MV-4-11 (cell line): ENCODE measurements around the gene TOP3A.

Experiments used
- DNase-seq: peaks from one replicate; lab custom pipeline; 2025; lab: John Stamatoyannopoulos, UW

Gene TOP3A

GRCh38 chr17:18253187-18253884 lies 61.5 kb downstream of the TOP3A start:
- DNase-seq = no peak

GRCh38 chr17:18252160-18252559 lies 62.6 kb downstream of the TOP3A start:
- DNase-seq = no peak

DNA sequence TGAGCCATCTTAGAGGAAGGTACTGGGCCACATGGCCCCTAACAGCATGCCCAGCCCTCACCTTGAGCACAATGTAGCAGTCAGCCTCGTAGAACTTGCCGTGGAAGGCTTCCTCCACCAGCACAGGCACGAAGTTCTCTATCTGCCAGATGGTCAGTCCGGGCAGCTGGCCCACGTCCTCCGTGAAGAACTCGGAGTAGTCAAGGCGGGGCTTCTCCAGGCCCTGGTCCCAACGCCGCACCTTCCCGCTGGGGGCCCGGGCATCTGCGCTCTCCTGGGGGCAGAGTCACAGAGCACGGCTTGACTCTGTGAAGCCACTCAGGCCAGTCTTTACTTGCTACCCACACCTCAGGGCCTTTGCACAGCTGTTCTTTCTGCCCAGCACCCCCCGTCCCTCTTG lies 63.6 kb downstream of the TOP3A start:
- no peak for DNase-seq

DNA sequence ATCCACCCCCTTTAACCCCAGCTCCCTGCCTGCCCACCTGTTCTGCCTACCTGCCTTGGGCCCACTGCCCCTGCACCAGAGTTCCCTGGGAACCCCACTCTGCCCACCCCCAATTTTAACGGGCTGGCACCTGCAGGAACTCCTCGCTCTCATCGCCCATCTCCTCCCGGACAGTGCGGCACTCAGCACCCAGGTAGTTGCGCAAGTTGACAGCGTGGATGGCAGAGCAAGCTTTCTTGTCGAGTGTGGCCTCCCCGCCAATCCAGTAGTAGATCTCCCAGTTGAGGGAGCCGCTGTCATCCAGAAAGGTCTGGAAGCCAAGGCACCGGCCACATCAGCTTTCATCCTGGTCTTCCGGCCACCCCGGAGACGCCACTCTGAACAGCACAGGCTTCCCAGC lies 64.1 kb downstream of the TOP3A start:
- no peak for DNase-seq

DNA sequence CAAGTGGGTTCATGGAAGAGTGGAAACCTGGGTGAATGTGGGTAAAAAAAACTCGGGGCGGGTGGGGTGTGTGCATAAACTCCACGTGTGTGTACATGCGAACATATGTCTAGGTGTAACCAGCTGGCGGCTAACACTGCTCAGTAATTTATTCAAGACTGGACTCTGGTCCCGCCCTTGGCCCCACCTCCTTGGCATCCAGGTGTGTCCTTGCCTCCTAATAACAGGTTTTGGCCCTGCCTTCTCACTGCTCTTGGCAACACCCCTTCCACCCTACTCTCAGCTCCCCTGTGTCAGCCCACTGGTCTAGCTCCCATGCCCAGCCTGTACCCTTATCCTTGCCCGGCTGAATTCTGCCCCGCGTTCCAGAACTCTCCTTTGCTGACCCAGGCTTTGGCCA lies 64.5 kb downstream of the TOP3A start:
- no peak for DNase-seq

DNA sequence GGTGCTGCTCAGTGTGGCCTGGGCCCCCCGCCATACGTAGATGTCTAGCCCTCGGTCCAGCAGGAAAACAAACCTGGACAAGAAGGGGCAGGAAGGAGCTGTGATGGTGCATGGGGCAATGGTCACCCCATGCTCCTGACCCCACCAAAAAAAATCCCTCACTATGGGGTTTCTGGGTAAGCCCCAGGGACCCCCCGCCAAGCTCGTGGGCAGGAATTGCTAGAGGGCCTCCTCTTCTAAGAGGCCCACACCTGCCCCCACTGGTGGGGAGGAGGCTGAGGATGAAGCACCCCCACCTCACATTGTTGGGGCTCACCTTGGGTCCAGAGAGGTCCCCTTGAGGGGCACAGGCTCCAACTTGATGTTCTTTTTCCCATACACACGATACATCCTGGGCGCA lies 66.0 kb downstream of the TOP3A start:
- DNase-seq = no peak

DNA sequence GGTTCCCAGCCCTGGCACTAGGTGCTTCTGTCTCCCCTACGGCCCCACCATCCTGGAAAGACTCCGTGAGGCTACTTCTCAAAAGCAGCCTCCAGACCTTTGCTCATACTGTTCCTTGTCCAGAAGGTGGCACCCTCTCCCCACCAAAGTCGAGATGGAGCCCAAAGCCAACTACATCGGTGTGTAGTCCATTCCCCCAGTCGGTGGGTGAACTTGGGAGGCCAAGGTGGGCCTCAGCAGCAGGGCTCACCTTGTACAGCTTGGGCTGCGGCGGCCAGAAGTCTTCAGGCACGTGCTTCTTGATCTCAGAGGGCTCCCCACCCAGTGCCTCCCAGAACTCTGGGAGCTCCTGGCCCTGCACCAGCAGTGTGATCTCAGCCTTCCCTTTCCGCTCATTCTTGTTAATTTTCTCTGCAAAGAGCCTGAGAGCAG lies 66.5 kb downstream of the TOP3A start:
- DNase-seq = peak; percentile 55

DNA sequence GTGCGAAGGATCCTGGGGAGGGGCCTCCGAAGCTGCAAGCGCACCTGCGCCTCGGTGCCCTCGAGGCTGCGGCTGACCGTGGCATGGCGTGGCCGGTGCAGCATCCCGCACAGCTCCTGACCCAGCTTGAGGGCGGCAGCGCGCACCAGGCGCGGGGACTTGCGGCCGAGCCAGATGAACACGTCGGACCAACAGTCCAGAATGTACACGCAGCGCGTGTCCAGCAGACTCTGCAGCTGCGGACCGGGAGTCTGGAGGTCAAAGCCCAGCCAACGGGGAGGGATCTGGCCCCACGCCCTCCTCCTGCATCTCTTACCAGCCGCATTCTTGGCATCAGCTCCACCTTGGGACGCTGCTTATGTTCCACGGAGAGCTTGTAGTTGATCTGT lies 67.2 kb downstream of the TOP3A start:
- DNase-seq = no peak

- DNase-seq = peak; percentile 27
Observed at GRCh38 chr17:18246880-18247612, 67.7 kb downstream of the TOP3A start.

DNA sequence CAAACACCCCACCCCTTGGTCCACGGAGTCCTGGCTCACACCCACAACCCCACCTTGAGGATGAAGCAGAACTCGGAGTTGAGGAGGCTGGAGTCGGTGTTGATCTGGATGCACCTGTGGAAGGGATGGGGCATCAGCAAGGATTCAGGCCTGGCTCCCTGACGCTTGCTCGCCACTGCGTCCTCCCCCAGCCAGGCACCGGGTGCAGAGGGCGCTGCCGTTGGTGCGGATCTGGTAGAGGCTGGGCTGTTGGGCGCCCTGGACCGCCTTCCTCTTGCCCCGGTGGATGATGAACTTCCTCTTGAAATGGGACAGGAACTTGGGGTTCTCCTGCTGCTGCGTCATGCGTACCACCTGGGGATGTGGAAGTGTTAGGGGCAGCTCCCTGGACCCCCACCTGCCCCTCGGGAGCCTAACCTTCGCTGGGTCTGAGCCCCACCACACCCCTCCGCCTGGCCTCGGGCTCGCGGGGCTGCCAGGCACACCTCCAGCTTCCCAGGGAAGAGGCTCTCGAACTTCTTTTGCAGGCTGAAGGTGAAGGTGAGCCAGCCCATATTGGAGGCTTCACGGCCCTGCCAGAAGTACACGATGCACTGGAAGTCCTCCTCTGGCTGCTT lies 68.6 kb downstream of the TOP3A start:
- no peak for DNase-seq

GRCh38 chr17:18245038-18245776 lies 69.6 kb downstream of the TOP3A start:
- no peak for DNase-seq

- DNase-seq = no peak
Observed at GRCh38 chr17:18241229-18241871, 73.4 kb downstream of the TOP3A start.

GRCh38 chr17:18240449-18240848 lies 74.3 kb downstream of the TOP3A start:
- no peak for DNase-seq

DNA sequence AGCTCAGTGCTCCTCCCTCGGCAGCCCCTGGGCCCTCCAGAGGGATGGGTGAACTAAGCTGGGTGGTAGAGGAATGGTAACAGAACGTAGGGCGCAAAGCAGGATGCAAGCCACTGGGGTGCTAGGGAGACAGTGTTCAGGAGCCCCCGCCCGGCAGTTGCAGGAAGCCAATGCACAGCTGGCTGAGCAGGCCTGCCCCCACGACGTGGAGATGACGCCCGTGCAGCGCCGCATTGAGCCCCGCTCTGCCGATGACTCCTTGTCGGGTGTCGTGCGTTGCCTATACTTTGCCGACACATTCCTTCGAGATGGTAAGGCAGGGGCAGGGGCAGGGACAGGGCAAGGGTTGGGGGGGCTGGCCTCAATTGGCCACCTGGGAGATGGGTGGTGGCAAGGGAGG lies 76.5 kb downstream of the TOP3A start:
- DNase-seq = no peak

DNA sequence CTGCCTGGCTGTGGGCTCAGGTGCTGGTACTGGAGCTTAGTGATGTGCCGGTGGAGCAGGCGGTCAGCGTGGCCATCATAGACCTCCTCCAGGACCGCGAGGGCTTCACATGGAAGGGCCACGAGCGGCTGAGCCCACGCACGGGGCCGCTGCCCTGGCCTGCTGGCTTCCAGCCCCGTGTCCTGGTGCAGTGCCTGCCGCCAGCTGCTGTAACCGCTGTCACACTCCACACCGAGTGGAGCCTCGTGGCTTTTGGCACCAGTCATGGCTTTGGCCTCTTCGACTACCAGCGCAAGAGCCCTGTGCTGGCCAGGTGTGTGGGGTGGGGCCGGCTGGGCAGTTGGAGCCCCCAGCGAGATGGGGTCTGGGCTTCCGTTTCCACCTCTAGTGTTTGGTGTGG lies 77.3 kb downstream of the TOP3A start:
- no peak for DNase-seq

DNA sequence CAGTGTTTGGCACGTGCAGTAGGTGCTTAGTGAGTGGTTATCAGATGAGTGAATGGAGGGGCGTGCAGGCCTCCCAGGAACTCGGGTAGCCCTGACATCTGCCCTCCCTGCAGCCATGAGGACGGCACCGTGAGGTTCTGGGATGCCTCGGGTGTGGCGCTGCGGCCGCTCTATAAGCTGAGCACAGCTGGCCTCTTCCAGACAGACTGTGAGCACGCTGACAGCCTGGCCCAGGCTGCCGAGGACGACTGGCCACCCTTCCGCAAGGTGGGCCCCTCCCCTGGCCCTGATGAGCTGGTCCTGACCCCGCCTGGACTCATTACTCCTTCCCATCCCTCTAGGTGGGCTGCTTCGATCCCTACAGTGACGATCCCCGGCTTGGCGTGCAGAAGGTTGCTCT lies 78.3 kb downstream of the TOP3A start:
- DNase-seq = no peak

GRCh38 chr17:18235743-18236256 lies 79.0 kb downstream of the TOP3A start:
- DNase-seq = no peak

- no peak for DNase-seq
Observed at GRCh38 chr17:18234853-18235380, 79.9 kb downstream of the TOP3A start.

DNA sequence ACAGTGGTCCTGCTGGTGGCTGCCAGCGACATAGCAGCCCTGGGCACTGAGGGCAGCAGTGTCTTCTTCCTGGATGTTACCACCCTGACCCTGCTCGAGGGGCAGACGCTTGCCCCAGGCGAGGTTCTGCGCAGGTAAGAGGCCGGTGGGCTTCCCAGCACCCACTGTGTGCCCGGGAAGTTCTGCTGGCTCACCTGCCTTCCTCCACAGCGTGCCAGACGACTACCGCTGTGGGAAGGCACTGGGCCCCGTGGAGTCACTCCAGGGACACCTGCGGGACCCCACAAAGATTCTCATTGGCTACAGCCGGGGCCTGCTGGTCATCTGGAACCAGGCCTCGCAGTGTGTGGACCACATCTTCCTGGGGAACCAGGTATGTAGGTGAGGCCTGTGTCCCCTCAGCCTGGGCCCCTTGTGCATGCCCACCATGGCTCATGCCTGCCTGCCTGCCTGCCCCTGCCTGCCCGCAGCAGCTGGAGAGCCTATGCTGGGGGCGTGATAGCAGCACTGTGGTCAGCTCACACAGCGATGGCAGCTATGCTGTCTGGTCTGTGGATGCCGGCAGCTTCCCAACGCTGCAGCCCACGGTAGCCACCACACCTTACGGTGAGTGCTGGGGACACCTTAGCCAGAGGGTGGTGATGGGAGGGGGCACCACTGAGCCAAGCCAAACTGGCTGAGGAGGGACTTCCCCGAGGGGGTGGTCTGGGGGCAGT lies 80.8 kb downstream of the TOP3A start:
- DNase-seq = no peak

DNA sequence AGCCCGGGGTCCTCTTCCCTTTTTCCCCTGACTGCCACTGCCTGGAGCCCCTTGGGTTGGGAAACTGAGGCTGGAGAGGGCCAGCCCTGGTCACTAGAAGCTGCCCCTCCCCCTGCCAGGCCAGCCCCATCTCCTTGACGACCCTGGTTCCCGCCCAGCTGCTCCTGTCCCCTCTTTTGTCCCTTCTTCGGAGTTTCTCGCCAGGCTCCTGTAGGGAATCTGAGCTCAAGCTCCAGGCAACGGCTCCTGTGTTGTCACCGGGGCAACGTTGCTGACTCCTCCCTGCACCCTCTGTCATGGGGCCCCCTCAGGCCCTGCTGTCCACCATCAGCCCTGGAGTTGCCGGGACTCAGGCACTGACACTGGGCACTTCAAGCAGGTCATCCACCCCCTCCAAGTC lies 83.6 kb downstream of the TOP3A start:
- DNase-seq = no peak
